OCI-LY7 (cell line): ENCODE results near the gene RITA1. TPM values are rescaled to one million over a fixed set of nuclear protein-coding genes. Genes with fewer than 3 reads are reported as not detected.

Experiments used
- BruUV-seq: library from RNA; stranded (reverse); fragments of 400-500 nt; replicated peaks from 2 replicates; lab custom pipeline; 2021; lab: Mats Ljungman, UMichigan
- CTCF ChIA-PET: fragments of 300-600 bp; sonication (Branson Sonifier 250); formaldehyde crosslinking; loops from one replicate; lab custom pipeline; 2022; ENCODE audit warnings: antibody characterized with exemption; ENCODE audit not compliant: unreplicated experiment; lab: Charles Lee
- POLR2A ChIA-PET: fragments of 300-600 bp; sonication (Branson Sonifier 250); formaldehyde crosslinking; loops from one replicate; lab custom pipeline; 2022; ENCODE audit warnings: antibody characterized with exemption; lab: Charles Lee
- DNase-seq: peaks from one replicate; pipeline ENCODE4 v3.0.0-alpha.2; 2015; ENCODE audit warnings: low spot score
- H2AFZ ChIP-seq: fragments of 200-600 bp; sonication (generic), shearing (Covaris generic); 2 replicates; pipeline ENCODE4 v1.6.1; 2014; ENCODE audit warnings: mild to moderate bottlenecking, antibody characterized with exemption, low read length, moderate library complexity
- H3K27ac ChIP-seq: fragments of 200-600 bp; sonication (generic); 2 replicates; pipeline ENCODE4 v1.5.1; 2014; ENCODE audit warnings: mixed run types, low read depth, mild to moderate bottlenecking, moderate library complexity, low read length, inconsistent platforms; ENCODE audit not compliant: poor library complexity, severe bottlenecking
- H3K36me3 ChIP-seq: fragments of 200-600 bp; sonication (generic); 2 replicates; pipeline ENCODE4 v1.6.1; 2014; ENCODE audit warnings: mild to moderate bottlenecking, antibody characterized with exemption, low read length, moderate library complexity, mixed read lengths; ENCODE audit not compliant: insufficient read depth
- H3K4me1 ChIP-seq: fragments of 200-600 bp; sonication (generic); 2 replicates; pipeline ENCODE4 v1.5.1; 2014; ENCODE audit warnings: mild to moderate bottlenecking, low read length; ENCODE audit not compliant: insufficient read depth, poor library complexity, severe bottlenecking
- H3K4me2 ChIP-seq: fragments of 200-600 bp; sonication (generic); 2 replicates; pipeline ENCODE4 v1.6.1; 2014; ENCODE audit warnings: mild to moderate bottlenecking, low read length
- H3K4me3 ChIP-seq: fragments of 200-600 bp; sonication (generic); 2 replicates; pipeline ENCODE4 v1.5.1; 2014; ENCODE audit warnings: mild to moderate bottlenecking, low read depth, low read length; ENCODE audit not compliant: poor library complexity, severe bottlenecking
- H3K79me2 ChIP-seq: fragments of 200-600 bp; sonication (generic); 2 replicates; pipeline ENCODE4 v1.6.1; 2016; ENCODE audit warnings: low read depth, mild to moderate bottlenecking, low read length, moderate library complexity, mixed read lengths; ENCODE audit not compliant: insufficient read depth
- H3K9me2 ChIP-seq: fragments of 200-600 bp; sonication (generic); 2 replicates; pipeline ENCODE4 v1.6.1; 2016; ENCODE audit warnings: mild to moderate bottlenecking, low read length, mixed read lengths; ENCODE audit not compliant: insufficient read depth
- H3K9me3 ChIP-seq: fragments of 200-600 bp; sonication (generic); 2 replicates; pipeline ENCODE4 v1.6.1; 2014; ENCODE audit warnings: mild to moderate bottlenecking, mixed run types, low read length, mixed read lengths
- H4K20me1 ChIP-seq: fragments of 200-600 bp; sonication (generic); 2 replicates; pipeline ENCODE4 v1.6.1; 2014; ENCODE audit warnings: mild to moderate bottlenecking, antibody characterized with exemption, low read length, moderate library complexity, mixed read lengths; ENCODE audit not compliant: insufficient read depth
- EZH2phosphoT487 ChIP-seq: fragments of 200-600 bp; sonication (generic); IDR thresholded peaks from 2 replicates; pipeline ENCODE4 v1.6.1; 2018; ENCODE audit warnings: low read depth, borderline replicate concordance, mild to moderate bottlenecking, mixed run types, antibody characterized with exemption, low read length, moderate library complexity, mixed read lengths
- intact Hi-C: fragments of 100-400 bp; cut with micrococcal nuclease; formaldehyde crosslinking; loops from one replicate; pipeline ENCODE4 v1.10.0; 2022; ENCODE audit not compliant: unreplicated experiment
- total RNA-seq, 2 experiments: library from RNA; depleted of rRNA in 1 of 2; stranded (reverse); fragments of >200 nt in 1 of 2; shearing (Covaris generic) in 1 of 2; gene quantifications; 2 replicates each; pipeline ENCODE4 v1.2.3, GENCODE V29; 2014 to 2022
- TF ChIP-seq, protein P1 (sequence below): fragments of 200-600 bp; sonication (generic); conservative IDR thresholded peaks from 2 replicates; pipeline ENCODE4 v1.5.1; 2014; ENCODE audit warnings: mild to moderate bottlenecking, antibody characterized with exemption, low read length, moderate library complexity, mixed read lengths

The RITA1 gene
- total RNA-seq, 2 experiments from 2014 or later, result 68.6 to 90.8 TPM

GRCh38 chr12:113231235-113232088 lies 45.9 kb downstream of the RITA1 start:
- no peak for DNase-seq
- Histone ChIP-seq H3K79me2 (peaks cover 61% of the 10 kb centered on the region; the same call in 1 of the 2 replicates), H2AFZ (no peak overlapping the region), H3K4me3 (no peak overlapping the region), H3K4me2 (no peak overlapping the region), H3K27ac (peak overlapping the region; percentile 74), H3K4me1 (peaks cover 73% of the 10 kb centered on the region), H3K9me3 (no peaks in the 10 kb centered on the region), H4K20me1 (no peaks in the 10 kb centered on the region), H3K36me3 (peaks cover 92% of the 10 kb centered on the region), H3K9me2 (no peaks in the 10 kb centered on the region)
- TF ChIP-seq EZH2phosphoT487, result no peak
- TF ChIP-seq, protein P1, sequence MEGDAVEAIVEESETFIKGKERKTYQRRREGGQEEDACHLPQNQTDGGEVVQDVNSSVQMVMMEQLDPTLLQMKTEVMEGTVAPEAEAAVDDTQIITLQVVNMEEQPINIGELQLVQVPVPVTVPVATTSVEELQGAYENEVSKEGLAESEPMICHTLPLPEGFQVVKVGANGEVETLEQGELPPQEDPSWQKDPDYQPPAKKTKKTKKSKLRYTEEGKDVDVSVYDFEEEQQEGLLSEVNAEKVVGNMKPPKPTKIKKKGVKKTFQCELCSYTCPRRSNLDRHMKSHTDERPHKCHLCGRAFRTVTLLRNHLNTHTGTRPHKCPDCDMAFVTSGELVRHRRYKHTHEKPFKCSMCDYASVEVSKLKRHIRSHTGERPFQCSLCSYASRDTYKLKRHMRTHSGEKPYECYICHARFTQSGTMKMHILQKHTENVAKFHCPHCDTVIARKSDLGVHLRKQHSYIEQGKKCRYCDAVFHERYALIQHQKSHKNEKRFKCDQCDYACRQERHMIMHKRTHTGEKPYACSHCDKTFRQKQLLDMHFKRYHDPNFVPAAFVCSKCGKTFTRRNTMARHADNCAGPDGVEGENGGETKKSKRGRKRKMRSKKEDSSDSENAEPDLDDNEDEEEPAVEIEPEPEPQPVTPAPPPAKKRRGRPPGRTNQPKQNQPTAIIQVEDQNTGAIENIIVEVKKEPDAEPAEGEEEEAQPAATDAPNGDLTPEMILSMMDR, result no peak
- BruUV-seq, result no TSS peak
- intact Hi-C loops, result no loop called here
- CTCF ChIA-PET, result no interaction called here
- POLR2A ChIA-PET, result interaction anchor here (0.9 to 12.4 kb wide), 6 partner anchors 9 to 34 kb away, joined by 5 to 183 read pairs (median 6); partner anchors contain the start of gene TPCN1

DNA sequence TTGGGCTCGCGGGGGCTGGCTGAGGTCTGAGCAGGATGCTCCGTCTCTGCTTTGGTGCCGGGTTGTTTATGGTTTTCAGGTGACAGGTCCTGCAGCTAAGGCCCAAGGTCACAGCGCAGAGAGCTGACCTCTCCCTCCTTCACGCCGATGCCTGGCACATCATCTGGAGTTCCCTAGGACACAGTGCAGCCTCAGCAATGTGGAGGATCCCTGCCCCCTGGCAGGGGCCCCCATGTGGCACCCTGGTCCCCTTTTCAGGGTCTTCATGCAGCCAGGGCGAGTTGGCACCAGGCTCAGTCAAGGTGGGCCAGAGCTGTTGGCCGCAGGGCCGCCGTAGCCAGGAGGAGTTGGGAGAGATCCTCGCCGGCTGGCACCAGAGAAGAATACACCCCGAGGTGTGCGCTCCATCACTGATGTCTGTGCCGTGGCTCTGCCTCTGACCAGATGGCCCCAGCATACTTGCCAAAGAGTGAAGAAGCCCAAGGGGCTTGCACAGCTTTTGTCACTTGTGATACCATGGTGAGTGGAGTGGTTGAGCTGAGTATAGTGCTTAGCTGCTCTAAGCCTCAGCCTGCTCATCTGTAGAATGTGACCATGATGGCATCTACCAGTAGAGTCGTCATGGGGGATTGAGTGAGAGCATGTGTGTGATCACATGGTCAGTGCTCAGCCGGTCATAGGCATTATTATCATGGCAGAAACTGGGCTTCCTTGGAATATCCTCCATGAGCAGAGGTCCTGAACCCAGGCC lies 46.7 kb downstream of the RITA1 start:
- H3K79me2 ChIP-seq, result peaks cover 64% of the 10 kb centered on the region; the same call in 1 of the 2 replicates
- H3K9me2 ChIP-seq, result no peaks in the 10 kb centered on the region
- no peak for TF ChIP-seq EZH2phosphoT487
- TF ChIP-seq, protein P1, result no peak
- peak overlapping the region; percentile 74 for H3K27ac ChIP-seq
- CTCF ChIA-PET, result no interaction called here
- intact Hi-C loops, result no loop called here
- no peak for DNase-seq
- H3K4me1 ChIP-seq, result peaks cover 68% of the 10 kb centered on the region
- H3K4me3 ChIP-seq, result peak overlapping the region; percentile 5
- peak overlapping the region; percentile 50 for H3K4me2 ChIP-seq
- no TSS peak for BruUV-seq
- H3K36me3 ChIP-seq, result peaks cover 92% of the 10 kb centered on the region
- H3K9me3 ChIP-seq, result no peaks in the 10 kb centered on the region
- POLR2A ChIA-PET, result interaction anchor here (1.0 to 1.9 kb wide), 3 partner anchors 8 to 29 kb away, joined by 4 to 8 read pairs (median 5); no protein-coding TSS in a partner anchor
- no peak overlapping the region for H2AFZ ChIP-seq
- H4K20me1 ChIP-seq, result no peaks in the 10 kb centered on the region
